GM18873 (cell line): ENCODE results near the gene UBQLN1.
A peak's percentile ranks its signal among the peaks of the same experiment; 100 is the strongest.
"Not testable (repeated sequence)": the region's sequence is repeated elsewhere in the genome, so short reads cannot be mapped to it uniquely, and the experiment has no call there.

Source experiments
- ATAC-seq: cut with Tn5 transposase; IDR thresholded peaks from one replicate; pipeline ENCODE4 v1.9.1; 2021; ENCODE audit warnings: mild to moderate bottlenecking, moderate library complexity, moderate number of reproducible peaks; ENCODE audit not compliant: unreplicated experiment, low FRiP score

Gene UBQLN1

GRCh38 chr9:83707768-83708514 lies at the start of gene UBQLN1:
Gene UBQLN1, minus strand, starts transcription at chr9:83707958. Its CDS starts 279 bp downstream, at chr9:83707679.
- peak; percentile 63 for ATAC-seq

DNA sequence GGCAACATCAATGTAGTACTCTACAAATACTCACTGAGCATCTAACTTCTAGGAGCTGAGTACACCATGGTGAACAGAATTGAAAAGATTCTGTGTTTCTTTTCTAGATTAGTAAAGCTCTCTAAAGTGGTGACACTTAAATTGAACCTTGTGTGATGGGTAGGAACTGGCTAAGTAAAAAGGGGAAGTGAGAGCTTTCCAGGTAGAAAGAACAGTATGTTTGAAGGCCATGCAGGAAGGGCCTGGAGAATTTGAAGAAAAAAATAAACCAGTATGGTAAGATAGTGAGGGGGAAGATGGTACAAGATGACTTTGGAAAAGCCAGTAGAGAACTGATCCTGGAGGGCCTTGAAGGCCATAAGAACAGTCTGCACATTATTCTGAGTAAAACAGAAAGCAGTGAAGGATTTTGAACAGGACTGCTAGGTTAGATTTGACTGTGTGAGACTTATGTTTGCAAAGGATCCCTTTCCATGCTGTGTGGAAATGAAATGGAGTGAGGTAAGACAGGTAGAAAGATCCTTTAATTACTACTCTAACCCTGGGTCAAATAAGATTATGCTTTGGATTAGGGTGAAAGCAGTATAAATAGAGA lies 46.7 kb upstream of the UBQLN1 start:
- ATAC-seq: peak; percentile 62

DNA sequence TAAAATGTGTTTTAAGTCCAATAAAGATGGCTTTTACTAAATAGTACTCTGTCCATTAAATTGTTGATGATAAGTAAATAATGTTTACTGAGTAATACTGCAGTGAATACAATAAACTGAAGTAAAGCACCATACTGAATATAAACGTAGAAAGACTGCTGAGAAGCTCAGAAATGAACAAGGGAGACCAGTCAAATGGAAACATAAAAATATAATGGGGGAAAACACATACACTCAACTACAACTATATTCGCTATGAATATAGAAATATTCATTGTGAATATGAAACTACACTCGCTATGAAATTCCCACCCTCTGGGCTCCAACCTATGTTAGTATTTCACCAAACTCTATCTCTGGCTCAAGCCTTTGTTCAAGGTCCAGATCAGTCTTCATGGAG lies 41.9 kb upstream of the UBQLN1 start:
- ATAC-seq: no peak

DNA sequence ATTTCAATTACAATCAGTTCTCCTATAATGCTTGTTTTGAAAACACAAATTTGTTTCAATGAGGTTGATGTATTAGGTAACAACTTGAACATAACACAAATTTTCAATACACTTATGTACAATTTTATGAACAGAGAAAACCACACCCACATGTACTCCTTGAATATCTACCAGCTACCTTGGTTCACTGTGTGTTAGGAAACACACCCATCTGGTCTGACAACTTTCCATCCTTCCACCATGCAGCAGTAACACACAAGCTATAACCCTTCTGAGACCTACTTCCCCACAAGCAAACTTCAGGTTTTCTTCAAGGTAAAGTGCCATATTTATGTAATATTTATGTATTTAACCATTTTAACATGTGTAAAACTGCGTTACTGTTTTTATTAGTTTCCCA lies 36.4 kb upstream of the UBQLN1 start:
- ATAC-seq: no peak

DNA sequence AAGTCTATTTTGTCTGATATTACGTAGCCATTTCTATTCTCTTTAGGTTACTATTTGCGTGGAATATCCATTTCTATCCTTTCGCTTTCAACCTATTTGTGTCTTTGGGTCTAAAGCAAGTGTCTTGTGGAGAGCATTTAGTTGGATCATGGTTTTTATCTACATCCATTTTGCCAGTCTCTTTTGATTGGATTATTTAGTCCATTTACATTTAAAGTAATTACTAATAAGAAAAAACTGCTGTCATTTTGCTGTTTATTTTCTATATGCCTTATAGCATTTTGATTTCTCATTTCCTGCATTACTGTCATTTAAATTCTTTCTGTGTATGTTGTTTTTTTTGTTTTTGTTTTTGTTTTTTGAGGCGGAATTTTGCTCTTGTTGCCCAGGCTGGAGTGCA lies 26.0 kb upstream of the UBQLN1 start:
- ATAC-seq: no peak

DNA sequence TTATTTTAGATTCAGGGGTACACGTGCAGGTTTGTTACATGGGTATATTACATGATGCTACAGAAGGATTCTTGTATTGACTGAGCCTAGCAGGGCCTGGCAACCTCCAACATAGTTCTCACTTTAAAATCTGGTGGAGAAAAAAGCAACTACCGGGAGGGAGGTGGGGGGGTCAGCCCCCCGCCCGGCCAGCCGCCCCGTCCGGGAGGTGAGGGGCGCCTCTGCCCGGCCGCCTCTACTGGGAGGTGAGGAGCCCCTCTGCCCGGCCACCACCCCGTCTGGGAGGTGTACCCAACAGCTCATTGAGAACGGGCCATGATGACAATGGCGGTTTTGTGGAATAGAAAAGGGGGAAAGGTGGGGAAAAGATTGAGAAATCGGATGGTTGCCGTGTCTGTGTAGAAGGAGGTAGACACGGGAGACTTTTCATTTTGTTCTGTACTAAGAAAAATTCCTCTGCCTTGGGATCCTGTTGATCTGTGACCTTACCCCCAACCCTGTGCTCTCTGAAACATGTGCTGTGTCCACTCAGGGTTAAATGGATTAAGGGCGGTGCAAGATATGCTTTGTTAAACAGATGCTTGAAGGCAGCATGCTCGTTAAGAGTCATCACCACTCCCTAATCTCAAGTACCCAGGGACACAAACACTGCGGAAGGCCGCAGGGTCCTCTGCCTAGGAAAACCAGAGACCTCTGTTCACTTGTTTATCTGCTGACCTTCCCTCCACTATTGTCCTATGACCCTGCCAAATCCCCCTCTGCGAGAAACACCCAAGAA lies 21.0 kb upstream of the UBQLN1 start:
- ATAC-seq: not testable (repeated sequence)

DNA sequence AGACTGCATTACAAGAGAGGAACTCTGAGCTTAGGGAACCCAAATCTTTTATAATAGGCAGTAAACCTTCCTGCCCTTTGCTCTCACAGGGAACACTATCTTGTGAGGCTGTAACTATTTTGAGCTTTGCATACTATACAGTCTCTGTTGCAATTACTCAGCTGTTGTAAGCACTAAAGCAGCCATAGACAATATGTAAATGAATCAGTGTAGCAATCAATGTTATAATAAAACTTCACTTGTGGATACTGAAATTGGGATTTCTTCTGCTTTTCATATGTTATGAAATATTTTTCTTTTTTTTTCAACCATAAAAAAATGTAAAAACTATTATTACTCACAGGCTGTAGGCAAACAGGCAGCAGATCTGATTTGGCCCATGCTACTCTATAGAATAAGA lies 16.7 kb upstream of the UBQLN1 start:
- ATAC-seq: no peak

- no peak for ATAC-seq
Measured at GRCh38 chr9:83722726-83723495, 15.2 kb upstream of the UBQLN1 start.

- no peak for ATAC-seq
Measured at GRCh38 chr9:83721509-83721908, 13.8 kb upstream of the UBQLN1 start.

GRCh38 chr9:83715794-83716193 lies 8.0 kb upstream of the UBQLN1 start:
- ATAC-seq: no peak

GRCh38 chr9:83715221-83715620 lies 7.5 kb upstream of the UBQLN1 start:
- ATAC-seq: no peak

DNA sequence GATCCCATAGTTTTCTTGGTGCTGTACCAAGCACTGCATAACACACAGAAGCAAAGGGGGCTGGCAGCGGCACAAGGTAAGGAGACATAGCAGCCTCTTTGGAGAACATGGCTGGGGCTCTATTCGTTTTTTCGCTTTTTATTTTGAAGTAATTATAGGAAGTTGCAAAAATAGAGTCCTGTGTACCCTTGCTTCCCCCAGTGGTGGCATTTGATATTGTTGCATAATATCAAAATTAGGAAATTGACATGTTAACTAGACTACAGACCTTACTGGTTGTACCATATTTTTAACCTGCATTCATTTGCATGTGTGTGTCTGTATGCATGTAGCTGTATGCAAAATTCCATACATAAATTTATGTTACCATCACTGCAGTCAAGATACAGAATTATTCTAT lies 6.6 kb upstream of the UBQLN1 start:
- no peak for ATAC-seq

GRCh38 chr9:83708515-83709158 lies 879 bp upstream of the UBQLN1 start:
- peak; percentile 48 for ATAC-seq

- ATAC-seq: peak; percentile 46
Measured at GRCh38 chr9:83707518-83707767, 315 bp downstream of the UBQLN1 start.

DNA sequence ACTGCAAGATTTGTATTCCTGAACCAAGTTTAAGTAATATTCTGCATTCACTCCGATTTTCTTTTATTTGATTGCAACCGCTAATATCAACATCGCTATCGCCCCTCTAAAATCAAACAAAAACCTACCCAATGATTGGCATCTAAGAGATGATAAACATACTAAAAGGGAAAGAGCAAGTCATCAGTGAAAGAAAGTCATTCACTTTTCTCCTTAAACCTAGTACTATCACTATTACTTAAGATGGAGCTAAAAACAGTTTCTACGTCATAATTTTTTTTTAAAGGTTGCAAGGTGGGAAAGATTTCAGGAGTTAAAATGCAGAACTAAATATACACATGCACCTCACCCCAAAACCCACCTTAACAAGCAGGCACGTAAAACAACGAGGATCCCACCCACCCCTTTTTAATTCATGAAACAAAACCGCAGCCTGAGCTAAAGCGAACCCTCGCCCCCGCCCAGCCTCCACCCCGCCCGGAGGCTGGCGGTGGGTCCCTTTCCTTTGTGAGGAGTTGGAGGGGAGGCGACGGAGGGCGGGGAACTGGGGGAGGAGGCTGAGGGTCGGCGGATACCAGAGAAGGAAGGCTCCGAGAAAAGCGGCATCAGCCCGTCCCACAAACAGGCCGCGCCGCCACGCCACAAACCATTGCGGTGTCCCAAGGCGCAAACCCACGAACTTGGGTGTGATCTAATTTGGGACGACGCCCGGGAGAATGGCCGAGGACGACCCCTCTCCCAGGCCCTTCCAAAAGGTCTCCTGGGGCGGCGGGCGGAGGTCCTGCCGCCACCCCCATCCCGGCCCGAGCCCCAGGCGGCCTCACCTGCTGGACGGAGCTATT lies 861 bp downstream of the UBQLN1 start:
- ATAC-seq: peak; percentile 19

- ATAC-seq: not testable (repeated sequence)
Measured at GRCh38 chr9:83705219-83705651, 2.5 kb downstream of the UBQLN1 start.

DNA sequence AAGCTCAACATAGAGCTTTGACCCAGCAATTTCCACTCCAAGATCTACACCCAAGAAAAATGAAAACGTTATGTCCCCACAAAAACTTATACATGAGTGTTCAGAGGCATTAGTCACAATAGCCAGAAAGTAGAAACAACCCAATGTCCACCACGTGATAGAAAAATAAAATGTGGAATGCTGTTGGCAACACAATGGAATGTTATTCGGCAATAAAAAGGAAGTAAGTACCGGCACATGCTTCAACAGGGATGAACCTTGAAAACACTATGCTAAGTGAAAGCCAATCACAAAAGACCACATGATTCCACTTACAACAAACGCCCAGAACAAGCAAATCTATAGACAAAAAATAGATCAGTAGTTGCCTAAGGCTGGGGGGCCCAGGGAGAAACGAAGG lies 6.0 kb downstream of the UBQLN1 start:
- ATAC-seq: no peak

GRCh38 chr9:83701286-83701685 lies 6.5 kb downstream of the UBQLN1 start:
- ATAC-seq: no peak

DNA sequence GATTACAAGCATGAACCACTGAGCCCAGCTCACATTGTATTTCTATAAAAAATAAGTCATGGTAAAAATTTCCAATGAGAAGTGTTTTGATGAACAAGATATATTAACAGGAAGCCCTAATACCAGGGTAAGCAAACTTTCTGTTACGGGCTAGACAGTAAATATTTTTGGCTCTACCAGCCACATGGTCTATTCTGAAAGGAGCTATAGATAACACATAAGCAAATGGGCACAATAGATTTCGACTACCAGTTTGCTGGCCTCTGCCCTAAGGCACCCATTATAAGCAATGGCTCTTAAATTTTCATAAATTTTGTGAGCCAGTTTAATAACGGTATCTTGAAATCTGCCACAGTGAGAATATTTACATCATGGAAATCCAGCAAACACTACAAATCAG lies 8.1 kb downstream of the UBQLN1 start:
- peak; percentile 36 for ATAC-seq
